ENCODE measurements around the gene ORAI3.
"Not testable (repeated sequence)": the region's sequence is repeated elsewhere in the genome, so short reads cannot be mapped to it uniquely, and the experiment has no call there.

The ORAI3 gene

GRCh38 chr16:30924076-30924912 lies 24.6 kb upstream of the ORAI3 start:
- DNase-seq, result no peak

DNA sequence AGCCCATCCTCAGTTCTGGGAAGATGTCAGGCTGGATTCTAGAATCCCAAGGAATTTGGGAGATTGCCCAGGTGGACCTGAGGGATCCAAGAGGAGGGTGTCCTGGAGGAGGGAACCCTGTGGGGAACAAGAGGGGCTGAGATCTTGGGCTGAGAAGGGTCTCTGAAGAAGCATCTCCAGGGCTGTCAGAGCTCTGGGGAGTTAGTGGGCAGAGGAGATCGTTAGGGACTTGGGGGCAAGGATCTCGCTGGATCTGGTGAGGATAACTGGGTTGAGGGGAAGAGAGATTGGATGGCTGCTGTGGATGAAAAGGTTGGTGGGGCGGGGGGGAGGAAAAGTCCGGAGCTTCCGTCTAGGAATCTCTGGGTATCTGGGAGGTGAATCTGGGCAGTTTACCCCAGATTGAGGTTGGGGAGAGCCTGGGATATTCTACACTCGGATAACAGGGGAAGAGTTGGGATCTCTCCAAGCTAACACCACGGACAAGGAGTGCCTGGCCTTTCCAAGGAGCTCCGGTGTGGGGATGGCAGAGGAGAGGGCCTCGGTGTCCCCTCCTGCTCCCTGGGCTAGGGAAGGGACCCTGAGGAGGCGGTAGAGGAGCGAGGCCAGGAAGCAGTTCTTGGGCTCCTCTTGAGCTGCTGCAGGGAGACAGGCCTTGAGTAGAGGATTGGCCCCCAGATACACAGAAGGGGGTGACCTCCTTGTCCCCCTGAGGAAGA lies 23.8 kb upstream of the ORAI3 start:
- DNase-seq, result no peak

DNA sequence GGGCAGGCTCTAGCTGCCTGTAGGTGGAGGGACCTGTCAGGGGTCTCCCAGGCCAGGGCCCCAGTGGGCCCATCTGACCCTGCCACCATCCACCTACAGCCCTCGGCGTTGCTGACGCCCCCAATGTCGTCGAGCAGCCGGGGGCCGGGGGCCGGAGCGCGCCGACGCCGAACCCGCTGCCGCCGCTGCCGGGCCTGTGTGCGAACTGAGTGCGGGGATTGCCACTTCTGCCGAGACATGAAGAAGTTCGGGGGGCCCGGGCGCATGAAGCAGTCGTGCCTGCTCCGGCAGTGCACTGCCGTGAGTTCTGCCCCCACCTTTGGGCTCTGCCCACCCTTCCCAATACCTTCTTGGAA lies 23.3 kb upstream of the ORAI3 start:
- no peak for DNase-seq

DNA sequence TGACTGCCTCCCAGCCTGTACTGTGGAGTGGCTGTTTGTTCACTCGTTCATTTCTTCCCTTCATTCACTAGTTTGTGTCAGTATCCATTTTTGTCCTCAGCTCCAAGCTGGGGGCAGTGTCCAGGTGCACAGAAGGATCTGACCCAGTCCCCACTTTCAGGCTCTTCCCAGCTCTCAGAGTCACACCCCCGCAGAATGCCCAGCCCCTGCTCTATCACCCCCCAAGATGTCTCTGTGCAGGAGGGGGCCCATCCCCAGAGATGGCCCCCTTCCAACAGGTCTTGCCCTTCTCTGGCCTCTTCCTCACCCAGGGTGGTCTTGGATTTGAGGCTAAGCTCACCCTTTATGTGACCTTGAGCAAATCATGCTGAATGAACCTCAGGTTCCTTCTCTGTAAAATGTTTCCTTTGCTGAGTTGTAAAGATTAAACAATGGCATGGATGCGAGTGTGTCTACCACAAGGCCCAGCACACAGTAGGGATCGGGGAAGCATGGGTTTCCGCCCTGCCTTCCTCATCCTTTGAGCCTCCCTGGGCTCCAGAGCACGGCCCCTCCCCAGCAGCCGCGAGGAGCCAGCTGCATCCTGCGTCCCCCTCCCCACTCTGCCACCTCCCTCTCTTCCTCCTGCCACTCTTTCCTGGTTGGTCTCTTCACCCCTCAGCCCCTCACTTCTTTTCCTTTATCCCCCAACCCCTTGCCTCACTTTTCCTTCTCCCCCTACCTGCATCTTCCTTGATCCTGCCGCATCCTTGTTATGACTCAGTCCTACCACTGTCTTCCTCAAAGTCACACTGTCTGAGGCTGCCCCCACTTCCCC lies 22.7 kb upstream of the ORAI3 start:
- no peak for DNase-seq

DNA sequence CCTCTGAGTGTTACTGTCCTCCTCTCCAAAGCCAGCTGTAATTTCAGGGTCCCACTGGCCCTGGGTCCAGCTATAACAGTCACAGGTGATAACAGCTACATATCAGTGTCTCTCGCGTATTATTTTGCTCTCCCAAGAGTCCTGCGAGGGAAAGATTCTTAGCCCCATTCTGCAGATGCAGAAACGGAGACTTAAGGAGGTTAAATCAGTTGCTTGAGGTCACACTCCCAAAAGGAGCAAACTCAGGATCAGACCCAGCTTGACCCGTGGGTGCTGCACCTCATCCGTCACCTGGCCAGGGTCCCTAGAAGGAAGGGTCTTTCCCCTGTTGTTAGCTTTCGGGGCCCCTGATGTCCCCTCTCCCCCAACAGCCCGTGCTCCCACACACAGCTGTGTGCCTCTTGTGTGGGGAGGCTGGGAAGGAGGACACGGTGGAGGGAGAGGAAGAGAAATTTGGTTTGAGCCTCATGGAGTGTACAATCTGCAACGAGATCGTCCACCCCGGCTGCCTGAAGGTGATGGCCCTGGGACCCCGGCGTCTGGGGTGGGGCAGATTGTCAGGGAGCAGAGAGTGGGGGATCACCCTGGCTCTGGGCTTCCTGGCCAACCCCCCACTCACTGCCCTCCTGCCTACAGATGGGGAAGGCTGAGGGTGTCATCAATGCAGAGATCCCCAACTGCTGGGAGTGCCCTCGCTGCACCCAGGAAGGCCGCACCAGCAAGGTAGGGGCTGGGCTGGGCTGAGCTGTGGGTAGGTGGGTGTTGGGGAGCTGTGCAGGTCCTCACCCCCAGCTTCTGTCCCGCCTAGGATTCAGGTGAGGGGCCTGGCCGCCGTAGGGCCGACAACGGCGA lies 21.7 kb upstream of the ORAI3 start:
- DNase-seq, result no peak

DNA sequence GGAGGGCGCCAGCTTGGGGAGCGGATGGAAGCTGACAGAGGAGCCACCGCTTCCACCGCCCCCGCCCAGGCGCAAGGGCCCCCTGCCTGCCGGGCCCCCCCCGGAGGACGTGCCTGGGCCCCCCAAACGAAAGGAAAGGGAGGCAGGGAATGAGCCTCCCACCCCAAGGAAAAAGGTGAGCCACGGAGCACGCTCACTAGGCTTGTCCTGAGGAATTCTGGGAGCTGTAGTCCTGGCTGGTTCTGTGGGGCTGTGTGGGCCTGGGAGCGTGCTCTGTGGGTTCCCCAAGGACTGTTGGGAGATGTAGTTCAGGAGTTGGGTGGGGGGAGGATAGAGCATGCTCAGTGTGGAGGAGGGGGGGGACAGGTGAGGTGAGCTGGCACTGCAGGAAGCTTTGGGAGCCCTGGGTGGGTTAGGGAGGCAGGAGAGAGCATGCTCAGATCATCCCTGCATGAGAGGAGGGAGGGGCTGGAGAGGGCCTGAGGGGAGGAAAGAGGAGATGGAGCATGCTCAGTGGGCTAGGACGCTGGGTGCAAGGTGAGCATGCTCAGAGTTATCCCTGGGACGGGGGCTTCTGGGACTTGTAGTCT lies 21.0 kb upstream of the ORAI3 start:
- peak; percentile 50 for DNase-seq

DNA sequence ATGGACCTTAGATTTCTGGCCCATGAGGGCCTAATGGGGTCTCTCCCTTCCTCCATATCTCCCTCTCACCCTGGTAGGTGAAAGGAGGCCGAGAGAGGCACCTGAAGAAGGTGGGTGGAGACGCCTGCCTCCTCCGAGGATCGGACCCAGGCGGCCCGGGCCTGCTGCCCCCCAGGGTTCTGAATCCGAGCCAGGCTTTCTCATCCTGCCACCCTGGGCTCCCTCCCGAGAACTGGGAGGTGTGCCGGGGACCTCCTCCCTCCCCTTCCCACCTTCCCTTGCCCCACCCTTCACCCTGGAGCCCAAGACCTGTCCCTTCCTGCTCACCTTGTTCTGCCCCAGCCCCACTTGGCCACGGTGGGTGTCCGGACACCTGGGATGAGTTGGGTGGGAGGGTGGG lies 20.5 kb upstream of the ORAI3 start:
- no peak for DNase-seq

- no peak for DNase-seq
These were observed 19.7 kb upstream of the ORAI3 start for GRCh38 chr16:30929167-30929566.

- no peak for DNase-seq
These were observed 18.7 kb upstream of the ORAI3 start for GRCh38 chr16:30930160-30930571.

DNA sequence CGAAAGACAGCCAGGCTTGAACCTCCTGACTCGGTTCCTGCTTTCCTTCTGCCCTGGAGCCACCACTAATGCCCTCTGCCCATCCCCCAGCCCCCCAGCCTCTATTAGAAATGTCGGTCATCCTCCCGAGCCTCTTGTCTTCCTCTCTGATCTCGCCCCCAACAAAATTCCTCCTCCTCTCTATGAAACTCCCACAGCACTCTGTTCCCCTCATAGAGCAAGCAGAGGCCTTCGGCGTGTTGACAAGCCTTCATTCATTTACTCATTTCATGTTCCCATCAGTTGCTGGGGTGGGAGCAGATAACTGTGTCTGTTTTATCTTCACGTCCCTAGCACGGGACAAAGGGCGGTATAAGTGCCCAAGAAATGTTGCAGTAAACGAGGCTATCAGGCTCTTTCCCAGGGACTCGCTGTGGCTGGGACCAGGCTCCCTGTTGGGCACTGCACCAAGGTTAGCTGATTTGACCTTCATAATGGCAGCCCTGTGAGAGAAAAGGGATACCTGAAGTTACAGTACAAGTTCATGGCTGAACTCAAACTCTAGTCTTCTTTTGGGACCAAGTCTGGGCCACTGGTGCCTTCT lies 17.7 kb upstream of the ORAI3 start:
- DNase-seq, result no peak

- peak; percentile 50 for DNase-seq
These were observed 13.9 kb upstream of the ORAI3 start for GRCh38 chr16:30934827-30935557.

- DNase-seq, result no peak
These were observed 11.2 kb upstream of the ORAI3 start for GRCh38 chr16:30937692-30938091.

GRCh38 chr16:30939571-30939970 lies 9.3 kb upstream of the ORAI3 start:
- DNase-seq, result not testable (repeated sequence)

DNA sequence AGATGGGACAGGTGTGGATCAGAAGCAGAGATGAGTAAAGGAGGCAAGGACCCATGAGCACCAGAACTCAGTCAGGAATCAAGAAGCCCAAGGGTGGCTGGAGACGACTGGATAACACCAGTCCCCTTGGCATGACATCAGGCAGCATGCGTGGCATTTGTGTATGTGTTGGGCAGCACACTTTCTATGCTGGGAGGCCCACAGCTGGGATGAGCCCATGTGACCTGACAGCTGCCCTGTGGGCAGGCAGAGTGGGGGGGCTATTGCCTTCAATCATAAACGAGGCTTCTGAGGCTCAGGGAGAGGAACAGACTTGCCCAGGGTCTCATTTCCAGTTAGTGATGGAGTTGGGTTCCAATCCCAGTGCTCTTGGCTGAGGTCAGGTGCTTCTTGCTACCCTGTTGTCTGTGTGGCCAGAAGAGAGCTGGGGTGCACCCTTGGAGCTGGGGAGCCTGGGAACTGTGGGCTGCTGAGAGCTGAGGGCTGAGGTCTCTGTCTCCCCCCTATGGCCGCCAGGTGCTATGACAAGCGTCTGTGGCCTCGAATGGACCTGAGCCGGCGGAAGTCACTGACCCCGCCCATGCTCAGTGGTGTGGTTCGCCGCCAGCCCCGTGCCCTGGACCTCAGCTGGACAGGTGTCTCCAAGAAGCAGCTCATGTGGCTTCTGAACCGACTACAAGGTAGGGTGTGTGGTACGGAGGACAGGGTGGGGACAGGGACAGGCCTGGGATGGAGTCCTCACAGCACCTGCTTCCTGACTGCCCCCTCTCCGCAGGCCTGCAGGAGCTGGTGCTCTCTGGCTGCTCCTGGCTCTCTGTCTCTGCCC lies 7.1 kb upstream of the ORAI3 start:
- DNase-seq, result peak; percentile 63

DNA sequence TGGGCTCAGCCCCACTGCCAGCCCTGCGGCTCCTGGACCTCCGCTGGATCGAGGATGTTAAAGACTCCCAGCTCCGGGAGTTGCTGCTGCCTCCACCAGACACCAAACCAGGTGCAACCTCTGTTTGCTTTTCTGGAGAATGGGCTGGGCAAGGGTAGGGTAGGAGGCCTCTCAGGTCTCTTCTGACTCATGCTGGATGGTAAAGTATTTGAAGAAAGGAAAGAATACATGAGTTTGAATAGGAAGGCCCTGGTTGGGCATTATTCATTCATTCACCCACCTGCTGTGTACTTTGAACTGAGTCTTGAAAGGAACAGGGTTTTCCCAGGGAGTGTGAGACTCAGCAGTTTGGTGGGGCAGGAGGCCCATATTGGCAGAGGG lies 6.5 kb upstream of the ORAI3 start:
- no peak for DNase-seq

GRCh38 chr16:30944352-30944751 lies 4.5 kb upstream of the ORAI3 start:
- no peak for DNase-seq

DNA sequence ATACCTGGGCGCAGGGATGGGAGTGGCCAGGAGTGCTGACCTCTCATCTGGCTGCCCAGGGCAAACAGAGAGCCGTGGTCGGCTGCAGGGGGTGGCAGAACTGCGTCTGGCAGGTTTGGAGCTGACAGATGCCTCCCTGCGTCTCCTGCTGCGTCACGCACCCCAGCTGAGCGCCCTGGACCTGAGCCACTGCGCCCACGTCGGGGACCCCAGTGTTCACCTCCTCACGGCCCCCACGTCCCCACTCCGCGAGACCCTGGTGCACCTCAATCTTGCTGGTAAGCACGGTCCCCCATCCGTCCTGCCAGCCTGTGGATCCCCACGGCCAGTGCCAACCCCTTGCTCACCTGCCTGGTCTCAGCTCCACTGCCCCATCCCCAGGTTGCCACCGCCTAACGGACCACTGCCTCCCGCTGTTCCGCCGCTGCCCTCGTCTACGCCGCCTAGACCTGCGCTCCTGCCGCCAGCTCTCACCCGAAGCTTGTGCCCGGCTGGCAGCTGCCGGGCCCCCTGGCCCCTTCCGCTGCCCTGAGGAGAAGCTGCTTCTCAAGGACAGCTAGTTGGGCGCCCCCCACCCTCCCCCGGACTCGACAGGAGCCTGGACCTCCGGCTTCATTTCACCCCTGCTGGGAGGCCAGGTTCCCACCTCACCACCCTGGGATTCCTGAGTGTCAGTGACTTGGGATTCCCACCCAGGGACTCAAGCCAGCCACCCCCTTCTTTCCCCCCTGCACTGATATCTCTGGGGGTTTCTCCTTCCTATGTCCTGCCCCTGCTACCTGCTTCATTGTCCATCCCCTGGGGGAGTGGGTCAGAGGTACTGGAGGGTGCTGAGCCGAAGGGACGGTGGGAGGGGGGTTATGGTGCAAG lies 2.0 kb upstream of the ORAI3 start:
- no peak for DNase-seq

- no peak for DNase-seq
These were observed 1.4 kb upstream of the ORAI3 start for GRCh38 chr16:30947541-30947858.

All from NCI-H2029 (cell line).